AG04450 (cell line): ENCODE results near the gene ADCY5. TPM values are rescaled to one million over a fixed set of nuclear protein-coding genes. Genes with fewer than 3 reads are reported as not detected.
A peak's percentile ranks its signal among the peaks of the same experiment; 100 is the strongest.

Experiments used
- CTCF ChIA-PET: fragments of 300-600, 350-600 bp; formaldehyde crosslinking; extraction: SDS; loops from one replicate; lab custom pipeline; 2022; ENCODE audit warnings: antibody characterized with exemption, inconsistent platforms; lab: Charles Lee
- POLR2A ChIA-PET: fragments of 350-600 bp; formaldehyde crosslinking; extraction: SDS; loops from one replicate; lab custom pipeline; 2021; ENCODE audit warnings: antibody characterized with exemption, inconsistent platforms; lab: Yijun Ruan, JAX
- DNase-seq: peaks from one replicate; pipeline ENCODE4 v3.0.0-alpha.2; 2011; ENCODE audit warnings: low read depth, low spot score
- H3K27ac ChIP-seq: one replicate; pipeline ENCODE4 v1.5.1; 2012; ENCODE audit warnings: low read depth, low read length, control low read depth
- H3K27me3 ChIP-seq: one replicate; pipeline ENCODE4 v1.6.0; 2012; ENCODE audit warnings: low read length; ENCODE audit not compliant: control insufficient read depth, insufficient read depth
- H3K4me3 ChIP-seq: 2 replicates; pipeline ENCODE4 v1.5.1; 2011; ENCODE audit warnings: mild to moderate bottlenecking, low read depth, low read length, control low read depth
- H3K9me3 ChIP-seq: 2 replicates; pipeline ENCODE4 v1.5.1; 2012; ENCODE audit warnings: low read length; ENCODE audit not compliant: control insufficient read depth, insufficient read depth
- polyA minus RNA-seq: library from RNA; depleted of rRNA, polyadenylated mRNA; stranded (reverse); fragments of >200 nt; gene quantifications from 2 replicates; pipeline ENCODE4 v1.2.3, GENCODE V29; 2011; rRNA and poly(A)+ RNA removed
- polyA plus RNA-seq: library from polyadenylated mRNA; depleted of rRNA; stranded (reverse); fragments of >200 nt; gene quantifications from 2 replicates; pipeline ENCODE4 v1.2.3, GENCODE V29; 2011; rRNA removed
- TF ChIP-seq, protein P1 (sequence below): IDR thresholded peaks from 2 replicates; pipeline ENCODE4 v1.5.1; 2011; ENCODE audit warnings: low read depth, low read length, control low read depth, inconsistent platforms

ADCY5 gene
- polyA plus RNA-seq (0.20 and 0.24 TPM in 2 replicates), polyA minus RNA-seq (0.46 and 1.00 TPM in 2 replicates)

DNA sequence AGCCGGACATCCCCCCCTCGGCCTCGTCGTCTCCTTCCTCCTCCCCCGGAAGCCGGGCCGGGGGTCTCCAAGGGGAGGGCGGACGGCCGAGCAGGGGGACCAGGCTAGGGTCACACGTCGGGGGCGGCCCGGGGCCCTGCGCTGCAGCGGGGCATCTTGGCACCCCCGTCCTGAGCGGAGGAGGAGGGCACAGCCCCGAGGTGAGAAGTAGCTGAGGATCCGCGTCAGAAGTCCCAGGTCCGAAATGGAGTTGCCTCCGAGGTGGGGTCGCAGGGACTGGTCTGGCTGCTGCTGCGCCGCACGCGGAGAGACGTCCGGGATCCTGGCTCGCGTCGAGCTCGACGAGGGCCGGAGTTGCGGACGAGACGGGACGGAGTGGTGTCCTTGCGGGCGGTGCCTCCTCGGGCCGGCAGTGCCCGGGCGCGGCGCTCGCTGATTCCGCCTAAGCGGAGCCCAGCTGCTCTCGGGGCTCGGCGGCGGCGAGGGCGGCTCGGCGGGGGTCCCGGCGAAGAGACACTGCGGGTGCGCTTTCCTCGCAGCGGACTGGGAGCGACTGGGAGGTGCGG, at the start of gene ADCY5:
ADCY5 (minus strand) TSS at position 555 of the 566 bp plus-strand sequence; CDS start at position 10, 545 bp downstream.
- no peak for DNase-seq
- CTCF ChIA-PET, result interaction anchor here (1.3 kb wide), 1 partner anchor 100 kb away, joined by 4 read pairs; no protein-coding TSS in a partner anchor
- Histone ChIP-seq H3K9me3 (peaks cover 5% of the 10 kb centered on the region; the same call in 1 of the 2 replicates), H3K27me3 (peaks cover 57% of the 10 kb centered on the region), H3K4me3 (peak within 1 kb of the TSS; percentile 59), H3K27ac (no peak within 1 kb of the TSS)
- POLR2A ChIA-PET, result no interaction called here
- TF ChIP-seq, protein P1, sequence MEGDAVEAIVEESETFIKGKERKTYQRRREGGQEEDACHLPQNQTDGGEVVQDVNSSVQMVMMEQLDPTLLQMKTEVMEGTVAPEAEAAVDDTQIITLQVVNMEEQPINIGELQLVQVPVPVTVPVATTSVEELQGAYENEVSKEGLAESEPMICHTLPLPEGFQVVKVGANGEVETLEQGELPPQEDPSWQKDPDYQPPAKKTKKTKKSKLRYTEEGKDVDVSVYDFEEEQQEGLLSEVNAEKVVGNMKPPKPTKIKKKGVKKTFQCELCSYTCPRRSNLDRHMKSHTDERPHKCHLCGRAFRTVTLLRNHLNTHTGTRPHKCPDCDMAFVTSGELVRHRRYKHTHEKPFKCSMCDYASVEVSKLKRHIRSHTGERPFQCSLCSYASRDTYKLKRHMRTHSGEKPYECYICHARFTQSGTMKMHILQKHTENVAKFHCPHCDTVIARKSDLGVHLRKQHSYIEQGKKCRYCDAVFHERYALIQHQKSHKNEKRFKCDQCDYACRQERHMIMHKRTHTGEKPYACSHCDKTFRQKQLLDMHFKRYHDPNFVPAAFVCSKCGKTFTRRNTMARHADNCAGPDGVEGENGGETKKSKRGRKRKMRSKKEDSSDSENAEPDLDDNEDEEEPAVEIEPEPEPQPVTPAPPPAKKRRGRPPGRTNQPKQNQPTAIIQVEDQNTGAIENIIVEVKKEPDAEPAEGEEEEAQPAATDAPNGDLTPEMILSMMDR, result no peak

DNA sequence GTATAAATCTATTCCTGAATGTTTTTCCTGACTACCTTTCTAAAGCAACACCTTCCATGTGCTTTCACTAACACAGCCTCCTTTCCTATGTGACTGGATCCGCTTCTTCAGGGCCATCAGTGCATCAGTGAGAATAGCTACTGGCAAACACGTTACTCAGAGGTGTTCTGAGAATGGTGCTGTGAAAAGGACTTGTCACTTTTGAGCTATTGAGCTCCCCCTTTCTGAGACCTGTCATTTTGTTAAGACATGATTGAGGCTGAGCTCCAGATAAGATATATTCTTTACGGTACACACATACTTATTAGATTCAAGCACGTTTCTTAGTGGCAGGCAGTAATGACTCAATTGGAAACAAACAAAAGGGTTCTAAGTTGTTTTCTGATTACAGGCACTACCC, 45.0 kb upstream of the ADCY5 start:
- H3K27me3 ChIP-seq, result no peaks in the 10 kb centered on the region
- no peak for DNase-seq
- H3K4me3 ChIP-seq, result no peak overlapping the region
- H3K9me3 ChIP-seq, result no peaks in the 10 kb centered on the region
- no peak overlapping the region for H3K27ac ChIP-seq
- TF ChIP-seq, protein P1, result no peak
- CTCF ChIA-PET, result interaction anchor here (0.7 to 2.3 kb wide), 5 partner anchors 14 to 167 kb away, joined by 3 to 13 read pairs (median 4); no protein-coding TSS in a partner anchor
- POLR2A ChIA-PET, result no interaction called here

DNA sequence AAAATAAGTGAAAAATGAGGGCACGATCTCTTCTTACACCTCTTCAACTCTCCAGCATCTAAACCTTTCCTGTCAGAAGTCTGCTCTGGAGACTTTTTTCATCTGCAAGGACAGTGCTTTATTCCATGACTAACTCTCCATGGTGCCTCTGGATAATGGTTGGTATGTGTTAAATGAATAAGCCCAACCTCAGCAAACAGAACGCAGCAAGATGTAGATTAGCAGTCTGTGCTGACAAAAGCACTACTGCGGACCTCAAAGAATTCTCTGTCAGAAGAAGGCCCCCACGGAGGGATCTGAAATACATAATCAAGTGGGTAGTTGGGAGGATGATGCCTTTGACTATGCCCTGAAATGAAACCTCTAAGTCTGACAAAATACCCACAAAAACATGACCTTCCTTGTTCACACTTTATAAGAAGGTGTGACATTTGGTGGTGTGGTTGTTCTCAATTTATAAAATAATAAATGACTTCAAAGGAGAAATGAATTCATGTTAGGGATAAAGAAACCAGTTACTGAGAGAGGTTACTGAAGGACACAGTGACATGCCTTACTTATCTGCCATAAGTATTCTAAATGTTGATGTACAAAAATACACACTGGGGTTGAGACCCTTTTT, 43.2 kb upstream of the ADCY5 start:
- Histone ChIP-seq H3K27me3 (no peaks in the 10 kb centered on the region), H3K9me3 (no peaks in the 10 kb centered on the region), H3K4me3 (no peak overlapping the region), H3K27ac (no peak overlapping the region)
- ChIA-PET CTCF (interaction anchor here (1.0 to 4.9 kb wide), 4 partner anchors 68 to 166 kb away, joined by 3 to 108 read pairs (median 10); no protein-coding TSS in a partner anchor), POLR2A (no interaction called here)
- no peak for DNase-seq
- TF ChIP-seq, protein P1, result no peak

DNA sequence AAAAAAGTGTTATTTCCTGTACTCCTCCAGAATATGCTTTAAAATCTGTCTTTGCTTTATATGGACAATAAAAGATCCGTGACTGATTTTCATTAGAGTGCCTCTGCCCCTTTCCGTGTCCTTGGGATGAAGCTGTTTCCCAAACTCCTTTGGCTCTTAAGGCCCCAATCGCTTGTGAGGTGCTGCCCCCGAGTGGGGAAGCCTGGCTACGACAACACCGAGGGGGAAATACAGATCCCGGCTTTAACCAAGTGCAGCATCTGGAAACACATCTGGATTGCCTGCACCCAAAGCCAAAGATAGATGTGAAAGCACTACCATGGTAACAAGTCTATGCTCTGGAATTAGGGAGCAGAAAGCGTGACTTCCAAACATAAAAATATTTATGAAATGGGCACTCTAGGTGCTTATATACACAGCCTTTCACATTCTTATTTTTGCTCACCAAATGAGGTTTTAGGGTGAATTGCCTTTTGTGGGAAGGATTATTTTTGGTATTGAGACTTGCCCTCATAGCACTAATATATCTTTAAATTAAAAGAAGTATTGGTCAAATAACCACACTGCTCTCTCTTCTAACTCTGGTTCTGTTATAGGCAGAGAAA, 40.6 kb upstream of the ADCY5 start:
- CTCF ChIA-PET, result interaction anchor here (0.6 to 4.9 kb wide), 28 partner anchors 8 to 1943 kb away, joined by 3 to 108 read pairs (median 3); no protein-coding TSS in a partner anchor
- peak; percentile 26 for DNase-seq
- peaks cover 5% of the 10 kb centered on the region for H3K27me3 ChIP-seq
- TF ChIP-seq, protein P1, result peak; percentile 94
- POLR2A ChIA-PET, result no interaction called here
- no peaks in the 10 kb centered on the region for H3K9me3 ChIP-seq
- no peak overlapping the region for H3K4me3 ChIP-seq
- H3K27ac ChIP-seq, result no peak overlapping the region
